Transverse colon (tissue), 4 donors: Measurements from ENCODE around the gene PPP1R1B.

Source experiments
- CTCF ChIP-seq, 5 experiments: fragments of 200-600 bp in 3 of 5; fragments of 450-650 bp in 2 of 5; sonication (generic) in 3 of 5; IDR thresholded peaks; 1 replicate in 2 of 5; 2 replicates in 3 of 5; pipeline ENCODE4 v1.5.1; 2016 to 2017; ENCODE audit warnings: antibody characterized with exemption in 5 of 5, inconsistent platforms in 3 of 5, mild to moderate bottlenecking in 2 of 5, moderate library complexity in 1 of 5
- EP300 ChIP-seq: sonication (generic); formaldehyde crosslinking; IDR thresholded peaks from one replicate; pipeline ENCODE4 v1.6.1; 2017; ENCODE audit warnings: antibody characterized with exemption, low read depth
- POLR2A ChIP-seq: fragments of 450-650 bp; IDR thresholded peaks from one replicate; pipeline ENCODE4 v1.6.1; 2016; ENCODE audit warnings: antibody characterized with exemption, mild to moderate bottlenecking, moderate library complexity
- POLR2AphosphoS5 ChIP-seq, 3 donors: sonication (generic); formaldehyde crosslinking; IDR thresholded peaks; one replicate each; pipeline ENCODE4 v1.6.1; 2016; ENCODE audit warnings: antibody characterized with exemption in 3 of 3

GRCh38 chr17:39579318-39580081 is 47.3 kb upstream of the PPP1R1B start:
- TF ChIP-seq POLR2A (no peak), POLR2AphosphoS5 (IDR thresholded peaks at IDR 0.05) (no peak), CTCF (IDR thresholded peaks at IDR 0.05) (no peak), EP300 (no peak)
